Neuronal stem cell (in vitro differentiated cells): Measurements from ENCODE around the gene RNFT2.

Experiments used
- DNase-seq: peaks from one replicate; pipeline ENCODE4 v3.0.0-alpha.2; 2013; ENCODE audit warnings: low spot score
- H2AFZ ChIP-seq: one replicate; pipeline ENCODE4 v1.6.1; 2013; ENCODE audit warnings: mild to moderate bottlenecking, low read length, inconsistent platforms
- H2AK5ac ChIP-seq: 2 replicates; pipeline ENCODE4 v1.6.1; 2013; ENCODE audit warnings: low read depth, mild to moderate bottlenecking, inconsistent platforms, low read length, moderate library complexity, mixed read lengths
- H2BK120ac ChIP-seq: 2 replicates; pipeline ENCODE4 v1.6.1; 2013; ENCODE audit warnings: low read depth, mild to moderate bottlenecking, inconsistent platforms, low read length, moderate library complexity, mixed read lengths
- H2BK12ac ChIP-seq: one replicate; pipeline ENCODE4 v1.6.1; 2013; ENCODE audit warnings: low read length, inconsistent platforms
- H2BK15ac ChIP-seq: 2 replicates; pipeline ENCODE4 v1.6.1; 2013; ENCODE audit warnings: mild to moderate bottlenecking, low read length, inconsistent platforms, mixed read lengths
- H2BK5ac ChIP-seq: one replicate; pipeline ENCODE4 v1.6.1; 2013; ENCODE audit warnings: inconsistent platforms, mild to moderate bottlenecking, low read length, moderate library complexity
- H3K14ac ChIP-seq: one replicate; pipeline ENCODE4 v1.6.1; 2013; ENCODE audit warnings: low read length, inconsistent platforms
- H3K18ac ChIP-seq: 2 replicates; pipeline ENCODE4 v1.6.1; 2013; ENCODE audit warnings: low read length, inconsistent platforms
- H3K23ac ChIP-seq: 2 replicates; pipeline ENCODE4 v1.6.1; 2013; ENCODE audit warnings: low read depth, mild to moderate bottlenecking, mixed read lengths, low read length, inconsistent platforms; ENCODE audit not compliant: poor library complexity
- H3K27ac ChIP-seq: replicated peaks from 3 replicates; pipeline ENCODE4 v1.5.1; 2013; ENCODE audit warnings: low read length, inconsistent platforms
- H3K27me3 ChIP-seq, 3 experiments: 2 replicates each; pipeline ENCODE4 v1.6.1; 2013; ENCODE audit warnings: low read length in 3 of 3, mild to moderate bottlenecking in 2 of 3, inconsistent platforms in 1 of 3, low read depth in 1 of 3, mixed read lengths in 1 of 3, moderate library complexity in 1 of 3; ENCODE audit not compliant: control insufficient read depth in 3 of 3, insufficient read depth in 3 of 3
- H3K36me3 ChIP-seq, 2 donors: replicated peaks in 1 of 2; 2 replicates each; pipeline ENCODE4 v1.6.1; 2013; ENCODE audit warnings: low read length in 2 of 2; ENCODE audit not compliant: control insufficient read depth in 2 of 2, insufficient read depth in 2 of 2
- H3K4ac ChIP-seq: 2 replicates; pipeline ENCODE4 v1.6.1; 2013; ENCODE audit warnings: inconsistent platforms, mild to moderate bottlenecking, low read length, moderate library complexity
- H3K4me1 ChIP-seq, 2 donors: 1 replicate in 1 of 2; 2 replicates in 1 of 2; pipeline ENCODE4 v1.6.1; 2013; ENCODE audit warnings: low read length in 2 of 2, low read depth in 1 of 2; ENCODE audit not compliant: control insufficient read depth in 2 of 2, insufficient read depth in 1 of 2
- H3K4me2 ChIP-seq: one replicate; pipeline ENCODE4 v1.6.1; 2013; ENCODE audit warnings: mild to moderate bottlenecking, low read length, inconsistent platforms; ENCODE audit not compliant: insufficient read depth, poor library complexity, severe bottlenecking
- H3K4me3 ChIP-seq, 2 donors: 2 replicates each; pipeline ENCODE4 v1.5.1; 2013; ENCODE audit warnings: low read length in 2 of 2, mild to moderate bottlenecking in 2 of 2, inconsistent platforms in 1 of 2, moderate library complexity in 1 of 2
- H3K79me1 ChIP-seq: one replicate; pipeline ENCODE4 v1.6.1; 2013; ENCODE audit warnings: low read depth, mild to moderate bottlenecking, inconsistent platforms, low read length, moderate library complexity
- H3K9ac ChIP-seq: one replicate; pipeline ENCODE4 v1.6.1; 2013; ENCODE audit warnings: mild to moderate bottlenecking, low read depth, low read length, inconsistent platforms; ENCODE audit not compliant: poor library complexity
- H3K9me3 ChIP-seq, 2 donors: replicated peaks in 1 of 2; 2 replicates each; pipeline versions ENCODE3 to v1.6.1; 2013; ENCODE audit warnings: low read length in 2 of 2, mild to moderate bottlenecking in 2 of 2, inconsistent platforms in 1 of 2, low read depth in 1 of 2, mixed read lengths in 1 of 2, moderate library complexity in 1 of 2; ENCODE audit not compliant: control insufficient read depth in 2 of 2, insufficient read depth in 1 of 2
- H4K8ac ChIP-seq: one replicate; pipeline ENCODE4 v1.6.1; 2013; ENCODE audit warnings: low read depth, mild to moderate bottlenecking, inconsistent platforms, low read length, moderate library complexity
- H4K91ac ChIP-seq: one replicate; pipeline ENCODE4 v1.6.1; 2013; ENCODE audit warnings: low read length, low read depth, mild to moderate bottlenecking, inconsistent platforms; ENCODE audit not compliant: poor library complexity
- WGBS, 2 donors: extraction: QIAGEN DNeasy Blood & Tissue Kit; methylation state at CpG; one replicate each; pipeline ENCODE4 v1.1.7; 2013; ENCODE audit warnings: missing lambda C conversion rate in 2 of 2, mixed read lengths in 1 of 2; ENCODE audit not compliant: insufficient read length in 2 of 2, insufficient replicate concordance in 1 of 2; ENCODE audit errors: extremely low coverage in 2 of 2; 5-methylcytosine and 5-hydroxymethylcytosine counted together

Gene RNFT2

DNA sequence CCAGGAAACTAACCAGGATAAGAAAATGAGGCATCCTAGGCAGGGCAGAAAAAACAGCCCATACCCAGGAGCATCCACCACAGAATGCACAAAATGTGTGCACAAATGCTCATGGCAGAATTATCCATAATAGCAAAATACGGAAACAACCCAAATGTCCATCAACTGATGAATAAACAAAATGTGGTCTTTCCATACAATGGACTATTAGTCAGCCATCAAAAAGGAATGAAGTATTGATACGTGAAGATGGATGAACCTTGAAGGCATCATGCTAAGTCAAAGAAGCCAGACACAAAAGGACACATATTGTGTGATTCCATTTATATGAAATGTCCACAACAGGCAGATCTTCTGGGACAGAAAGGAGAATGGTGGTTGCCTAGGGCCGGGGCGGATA lies 124.1 kb downstream of the RNFT2 start:
- no peak overlapping the region for H3K18ac ChIP-seq
- no peak overlapping the region for H4K8ac ChIP-seq
- no peak overlapping the region for H4K91ac ChIP-seq
- no peaks in the 10 kb centered on the region for H3K36me3 ChIP-seq
- no peak overlapping the region for H2BK120ac ChIP-seq
- H3K9me3 ChIP-seq = no peaks in the 10 kb centered on the region
- no peaks in the 10 kb centered on the region for H3K79me1 ChIP-seq
- no peak overlapping the region for H3K9ac ChIP-seq
- no peak overlapping the region for H3K14ac ChIP-seq
- no CpG with 5 or more reads among the region's 4 CpGs for WGBS, 2 donors
- H3K4me2 ChIP-seq = no peak overlapping the region
- no peak overlapping the region for H2AK5ac ChIP-seq
- no peak overlapping the region for H2BK15ac ChIP-seq
- no peak overlapping the region for H2BK5ac ChIP-seq
- no peak for DNase-seq
- H2BK12ac ChIP-seq = no peak overlapping the region
- H3K4me1 ChIP-seq = peaks cover 6 to 33% of the 10 kb centered on the region in 2 donors
- no peak overlapping the region for H3K27ac ChIP-seq
- no peak overlapping the region for H3K23ac ChIP-seq
- H3K4me3 ChIP-seq = no peak overlapping the region
- no peak overlapping the region for H3K4ac ChIP-seq
- no peaks in the 10 kb centered on the region for H3K27me3 ChIP-seq
- H2AFZ ChIP-seq = no peak overlapping the region

DNA sequence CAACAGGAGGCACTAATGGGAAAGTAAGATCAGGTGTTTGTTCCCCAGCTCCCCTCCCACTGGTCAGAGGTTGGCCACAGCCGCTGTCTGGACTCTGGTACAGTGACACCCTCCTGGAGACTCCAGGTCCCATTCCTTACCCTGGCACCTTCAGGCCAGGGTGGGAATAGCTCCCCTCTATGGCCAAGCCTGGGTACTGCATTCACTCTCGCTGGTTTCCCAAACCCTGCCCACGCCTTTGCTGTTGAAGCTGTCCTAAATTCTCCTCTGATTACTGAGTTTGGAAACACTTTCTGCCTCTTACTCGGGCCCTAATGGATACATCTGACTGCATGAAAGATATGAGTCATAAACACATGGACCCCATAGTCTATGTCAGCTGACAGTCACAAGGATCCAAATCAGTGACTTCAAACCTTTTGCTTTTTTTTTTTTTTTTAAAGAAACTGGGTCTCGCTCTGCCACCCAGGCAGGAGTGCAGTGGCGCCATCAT lies 125.2 kb downstream of the RNFT2 start:
- Histone ChIP-seq H3K79me1 (no peaks in the 10 kb centered on the region), H2BK15ac (no peak overlapping the region), H2AK5ac (no peak overlapping the region), H3K4me1 (peaks cover 4 to 30% of the 10 kb centered on the region in 2 donors), H3K27ac (no peak overlapping the region), H3K27me3 (no peaks in the 10 kb centered on the region), H2BK5ac (no peak overlapping the region), H2BK120ac (no peak overlapping the region), H3K9ac (no peak overlapping the region), H2AFZ (no peak overlapping the region), H3K36me3 (no peaks in the 10 kb centered on the region), H4K91ac (no peak overlapping the region), H3K23ac (no peak overlapping the region), H4K8ac (no peak overlapping the region), H3K18ac (no peak overlapping the region), H3K4ac (no peak overlapping the region), H2BK12ac (no peak overlapping the region), H3K4me2 (no peak overlapping the region), H3K9me3 (no peaks in the 10 kb centered on the region), H3K14ac (no peak overlapping the region), H3K4me3 (no peak overlapping the region)
- DNase-seq = no peak
- WGBS, 2 donors = no CpG with 5 or more reads among the region's 6 CpGs

DNA sequence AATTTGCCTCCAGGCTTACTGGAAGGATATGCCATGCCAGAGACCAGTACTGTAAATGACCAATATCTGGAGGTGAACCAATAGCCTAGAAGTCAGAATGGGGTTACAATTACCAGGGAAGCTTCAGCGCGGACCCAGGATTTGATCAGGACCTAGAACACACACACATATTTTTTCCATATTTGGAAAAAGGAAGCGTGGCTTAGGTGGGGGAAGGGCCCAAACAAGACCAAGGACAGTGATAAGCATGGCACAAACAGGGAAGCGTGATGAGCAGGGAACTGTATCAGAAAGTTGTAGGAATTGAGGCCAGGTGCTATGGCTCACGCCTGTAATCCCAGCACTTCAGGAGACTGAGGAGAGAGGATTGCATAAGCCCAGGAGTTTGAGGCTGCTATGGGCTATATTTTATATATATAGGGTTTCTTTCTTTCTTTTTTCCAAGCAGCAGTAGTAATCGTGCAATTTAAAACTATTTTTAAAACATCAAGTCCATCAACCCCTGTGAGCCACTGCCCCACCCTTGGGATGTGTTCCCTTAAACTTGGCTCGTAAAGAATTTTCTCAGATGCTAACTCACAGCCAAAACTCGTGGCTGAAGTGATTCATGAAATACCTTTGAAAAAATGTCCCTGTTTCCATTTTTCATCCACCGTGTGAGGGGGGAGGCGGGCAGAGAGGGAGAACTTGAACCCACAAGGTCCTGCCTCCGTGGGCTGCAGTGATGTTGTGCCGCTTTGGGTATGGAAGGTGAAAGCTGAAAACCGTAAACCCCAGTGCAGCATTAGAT lies 126.5 kb downstream of the RNFT2 start:
- H2BK15ac ChIP-seq = no peak overlapping the region

DNA sequence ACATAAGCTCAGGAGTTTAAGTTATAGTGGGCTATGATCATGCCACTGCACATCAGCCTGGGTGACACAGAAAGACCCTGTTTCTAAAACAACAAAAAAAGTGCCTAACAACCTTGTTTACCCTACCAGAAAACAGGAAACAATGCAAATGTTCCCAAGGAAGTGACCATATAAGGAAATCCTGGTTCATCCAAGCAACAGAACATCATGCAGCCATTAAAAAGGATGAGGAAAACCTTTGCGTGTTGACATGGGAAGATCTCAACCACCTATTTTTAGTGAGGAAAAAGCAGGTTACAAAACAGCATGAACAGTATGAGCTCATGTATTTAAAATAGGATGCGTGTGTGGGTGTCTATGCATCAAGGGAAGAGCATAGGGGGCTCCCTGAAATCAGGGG lies 129.4 kb downstream of the RNFT2 start:
- Histone ChIP-seq H3K27me3 (no peaks in the 10 kb centered on the region), H3K36me3 (no peaks in the 10 kb centered on the region), H2AFZ (no peak overlapping the region), H2BK5ac (no peak overlapping the region), H3K9me3 (no peaks in the 10 kb centered on the region), H2BK12ac (no peak overlapping the region), H3K9ac (no peak overlapping the region), H3K4ac (no peak overlapping the region), H3K18ac (no peak overlapping the region), H4K91ac (no peak overlapping the region), H3K14ac (no peak overlapping the region), H4K8ac (no peak overlapping the region), H3K4me3 (no peak overlapping the region), H3K23ac (no peak overlapping the region), H2AK5ac (no peak overlapping the region), H2BK15ac (no peak overlapping the region), H3K79me1 (peaks cover 2% of the 10 kb centered on the region), H3K4me1 (no peaks in the 10 kb centered on the region), H2BK120ac (no peak overlapping the region), H3K4me2 (no peak overlapping the region), H3K27ac (no peak overlapping the region)
- WGBS, 2 donors = no CpG with 5 or more reads among the region's 2 CpGs
- DNase-seq = no peak

More for the DNA sequence above, 126.5 kb downstream of the RNFT2 start:
- Histone ChIP-seq H3K36me3 (no peaks in the 10 kb centered on the region), H3K9me3 (no peaks in the 10 kb centered on the region), H3K27me3 (no peaks in the 10 kb centered on the region), H3K9ac (no peak overlapping the region), H2BK5ac (no peak overlapping the region), H2BK12ac (no peak overlapping the region), H3K4me3 (no peak overlapping the region), H2AFZ (no peak overlapping the region), H3K79me1 (no peaks in the 10 kb centered on the region), H3K23ac (no peak overlapping the region), H3K18ac (no peak overlapping the region), H3K4ac (no peak overlapping the region), H2BK120ac (no peak overlapping the region), H4K8ac (no peak overlapping the region), H4K91ac (no peak overlapping the region), H3K27ac (no peak overlapping the region), H3K4me1 (peaks cover 2 to 18% of the 10 kb centered on the region in 2 donors), H3K4me2 (no peak overlapping the region), H3K14ac (no peak overlapping the region), H2AK5ac (no peak overlapping the region)
- no peak for DNase-seq
- no CpG with 5 or more reads among the region's 13 CpGs for WGBS, 2 donors
